NCI-H82 treated with DMSO at 0.1 percent for 48 hours (cell line): Measurements from ENCODE around the gene ELF5.

ENCODE experiments used
- DNase-seq: peaks from one replicate; lab custom pipeline; 2025; ENCODE audit not compliant: unreplicated experiment; lab: John Stamatoyannopoulos, UW

The ELF5 gene

GRCh38 chr11:34493926-34494595, 19.5 kb downstream of the ELF5 start:
- DNase-seq = no peak

GRCh38 chr11:34493468-34493867, 20.1 kb downstream of the ELF5 start:
- DNase-seq = no peak

- DNase-seq = peak; percentile 27
Measured at GRCh38 chr11:34492806-34493414, 20.7 kb downstream of the ELF5 start.

- no peak for DNase-seq
Measured at GRCh38 chr11:34490304-34490703, 23.3 kb downstream of the ELF5 start.

DNA sequence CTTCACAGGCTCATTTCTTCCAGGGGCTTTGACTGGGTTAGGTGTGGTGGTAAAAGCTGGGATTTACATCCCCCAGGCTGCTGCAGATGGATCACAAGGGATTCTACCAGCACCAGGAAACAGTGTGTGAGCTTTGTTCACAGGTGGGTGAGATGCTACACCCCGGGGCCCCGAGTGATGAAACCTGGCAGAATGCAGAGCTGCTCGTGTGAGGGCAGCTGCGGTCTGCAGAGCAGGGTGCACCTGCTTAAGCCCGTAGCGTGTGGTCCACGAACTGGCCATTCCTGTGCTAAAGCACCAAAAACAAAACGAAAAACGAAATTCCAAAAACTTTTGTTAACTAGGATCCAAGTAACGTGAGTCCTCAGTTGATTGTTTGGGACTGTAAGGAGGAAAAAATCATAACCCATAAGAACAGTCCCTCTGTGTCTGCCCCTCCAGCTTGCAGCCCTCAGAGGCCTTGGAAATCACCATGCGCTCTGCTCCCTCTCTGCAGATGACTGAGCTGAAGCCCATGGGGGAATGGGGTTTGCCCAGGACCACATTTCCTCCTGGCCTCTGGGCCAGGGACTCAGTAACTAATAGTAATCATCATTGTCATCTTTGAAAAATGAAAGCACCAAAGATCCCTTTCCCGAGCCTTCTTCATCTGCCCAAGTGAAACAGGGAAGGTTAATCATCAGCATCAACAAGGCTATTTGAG, 24.6 kb downstream of the ELF5 start:
- no peak for DNase-seq

GRCh38 chr11:34487430-34487829, 26.2 kb downstream of the ELF5 start:
- no peak for DNase-seq

DNA sequence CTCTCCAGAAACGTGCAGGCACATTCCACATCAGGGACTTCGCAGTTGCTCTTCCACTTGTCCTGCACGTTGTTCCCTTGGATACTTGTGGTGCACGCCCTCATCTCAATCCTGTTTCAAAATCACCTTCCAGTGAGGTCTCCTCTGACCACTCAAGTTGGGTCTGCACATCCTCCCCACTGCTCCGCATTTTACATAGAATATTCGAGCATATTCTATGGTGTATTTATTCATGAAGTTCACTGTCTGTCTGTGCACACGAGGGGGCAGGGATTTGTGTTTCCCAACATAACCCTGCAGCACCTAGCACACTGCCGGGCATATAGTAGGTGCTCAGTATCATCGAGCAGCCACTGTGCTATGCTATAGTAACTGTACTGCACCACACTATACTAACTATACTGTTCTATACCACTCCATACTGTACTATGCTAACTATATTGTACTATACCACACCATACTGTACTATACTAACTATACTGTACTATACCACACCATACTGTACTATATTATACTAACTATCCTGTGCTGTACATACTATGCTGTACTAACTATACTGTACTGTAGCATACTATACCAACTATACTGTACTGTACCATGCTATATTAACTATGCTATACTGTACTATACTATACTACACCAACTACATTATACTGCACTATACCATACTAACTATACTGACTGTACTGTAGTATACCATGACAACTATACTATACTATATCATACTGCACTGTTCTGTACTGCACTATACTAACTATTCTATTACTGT, 30.3 kb downstream of the ELF5 start:
- no peak for DNase-seq

DNA sequence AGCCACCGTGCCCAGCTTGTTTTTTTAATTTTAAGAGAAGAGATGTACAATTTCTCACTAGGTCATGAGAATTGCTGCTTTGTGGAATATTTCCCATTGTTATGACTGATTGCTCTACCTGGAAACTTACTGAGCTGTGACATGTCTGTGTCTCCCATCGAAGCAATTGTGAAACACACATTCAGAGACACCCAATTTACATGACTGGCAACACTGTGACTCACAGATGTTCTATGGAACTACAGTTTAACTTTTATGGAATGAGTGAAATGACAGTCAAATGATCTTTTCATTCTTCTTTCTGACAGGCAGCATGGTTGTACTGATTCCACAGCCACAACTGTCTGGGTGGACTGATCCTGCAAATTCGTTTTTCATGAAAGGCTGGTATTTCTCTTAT, 32.3 kb downstream of the ELF5 start:
- no peak for DNase-seq

GRCh38 chr11:34480314-34480713, 33.3 kb downstream of the ELF5 start:
- no peak for DNase-seq

GRCh38 chr11:34478845-34479663, 34.5 kb downstream of the ELF5 start:
- DNase-seq = peak; percentile 15

- no peak for DNase-seq
Measured at GRCh38 chr11:34476849-34477248, 36.7 kb downstream of the ELF5 start.

GRCh38 chr11:34475656-34476055, 37.9 kb downstream of the ELF5 start:
- DNase-seq = no peak

GRCh38 chr11:34473603-34474169, 39.9 kb downstream of the ELF5 start:
- no peak for DNase-seq

DNA sequence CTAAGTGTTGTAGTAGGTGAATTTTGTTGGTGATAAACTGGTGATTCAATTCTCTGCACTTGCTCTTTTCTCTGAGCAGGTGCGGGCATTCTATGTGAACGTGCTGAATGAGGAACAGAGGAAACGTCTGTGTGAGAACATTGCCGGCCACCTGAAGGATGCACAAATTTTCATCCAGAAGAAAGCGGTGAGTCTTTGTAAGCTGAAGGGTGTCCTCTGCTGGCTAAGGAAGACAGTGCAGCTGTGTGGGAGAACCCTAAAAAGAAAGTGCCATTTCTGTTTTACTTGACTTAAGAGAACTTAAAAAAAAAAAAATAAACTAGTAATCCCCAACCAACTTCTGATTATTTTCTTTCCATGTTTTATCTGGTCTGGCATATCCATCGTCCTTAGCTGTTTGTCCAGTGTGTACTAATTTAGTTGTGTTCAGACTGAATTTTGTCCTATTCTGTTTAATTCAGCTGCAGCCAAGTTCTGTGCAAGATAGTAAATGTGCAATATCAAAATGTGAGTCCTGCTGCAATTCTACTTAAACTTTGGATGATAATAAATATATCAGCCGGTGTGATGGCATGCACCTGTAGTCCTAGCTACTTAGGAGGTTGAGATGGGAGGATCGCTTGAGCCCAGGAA, 45.3 kb downstream of the ELF5 start:
- DNase-seq = no peak

GRCh38 chr11:34466802-34467488, 46.6 kb downstream of the ELF5 start:
- no peak for DNase-seq

- no peak for DNase-seq
Measured at GRCh38 chr11:34464591-34465051, 49.0 kb downstream of the ELF5 start.

GRCh38 chr11:34461215-34461614, 52.4 kb downstream of the ELF5 start:
- DNase-seq = no peak

DNA sequence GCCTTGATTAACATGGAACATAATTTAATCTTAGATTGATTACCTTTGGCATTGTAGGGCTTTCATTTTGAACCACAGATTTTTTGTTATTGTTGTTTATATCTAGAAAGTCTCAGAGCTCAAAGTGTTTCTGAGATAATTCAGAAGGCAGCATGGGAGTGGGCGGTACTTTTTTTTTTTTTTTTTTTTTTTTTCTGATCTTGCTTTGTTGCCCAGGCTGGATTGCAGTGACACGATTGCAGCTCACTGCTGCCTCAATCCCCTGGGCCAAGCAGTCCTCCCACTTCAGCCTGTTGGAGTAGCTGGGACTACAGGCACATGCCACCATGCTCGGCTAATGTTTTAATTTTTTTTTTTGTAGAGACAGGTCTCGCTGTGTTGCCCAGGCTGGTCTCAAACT, 53.3 kb downstream of the ELF5 start:
- DNase-seq = no peak

DNA sequence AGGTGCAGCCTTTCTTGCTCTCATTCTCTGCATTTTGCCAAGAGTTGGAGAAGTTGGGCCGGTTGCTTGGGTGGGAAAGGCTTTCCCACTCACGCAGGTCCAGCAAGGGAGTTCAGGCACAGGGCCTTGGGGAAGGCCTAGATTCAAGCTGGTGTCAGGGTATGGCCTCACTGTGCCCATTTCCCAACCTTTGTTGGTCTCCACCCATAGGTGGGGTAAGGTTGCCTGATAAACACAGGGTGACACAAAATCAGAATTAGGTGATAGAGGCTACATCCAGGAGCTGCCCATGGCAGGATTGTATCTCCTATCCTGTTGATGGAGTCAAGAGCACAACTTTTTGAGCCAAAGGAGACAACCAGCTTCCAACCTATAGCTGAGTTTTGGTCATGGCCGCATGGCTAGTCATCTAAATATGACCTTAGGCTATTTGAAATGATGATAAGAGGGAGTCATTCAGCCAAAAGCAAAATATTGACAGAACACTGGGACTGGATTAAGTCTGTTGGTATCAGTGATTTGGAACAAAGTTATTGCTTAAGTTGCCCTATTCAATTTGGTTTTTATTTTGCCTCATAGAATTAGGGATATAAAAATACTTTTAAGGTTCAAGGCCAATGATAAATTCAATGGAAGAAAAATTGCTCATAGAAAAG, 54.0 kb downstream of the ELF5 start:
- DNase-seq = no peak
